Measurements from ENCODE around the gene ZNF254. TPM values are rescaled to one million over a fixed set of nuclear protein-coding genes. Genes with fewer than 3 reads are reported as not detected.

Gene ZNF254
- total RNA-seq, 3 donors from 2014 or later: 19.4 to 48.9 (median 33.4) TPM

DNA sequence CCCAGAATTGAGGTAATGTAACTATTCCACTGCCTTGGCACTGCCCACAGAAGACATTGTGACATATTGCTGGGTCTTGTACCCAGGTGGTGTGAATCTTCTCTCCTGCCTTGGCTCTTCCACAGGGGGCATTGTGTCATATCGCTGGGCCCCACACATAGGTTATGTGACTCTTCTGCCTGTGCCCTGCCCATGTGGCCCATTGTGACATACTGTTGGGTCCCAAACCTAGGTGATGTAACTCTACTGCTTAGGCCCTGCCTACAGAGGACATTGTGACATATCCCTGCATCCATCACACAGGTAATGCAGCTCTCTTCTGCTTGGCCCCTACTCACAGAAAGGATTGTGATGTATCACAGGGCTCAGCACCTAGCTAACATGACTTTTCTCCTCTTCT lies 37.5 kb upstream of the ZNF254 start:
- DNase-seq (ENCODE audit: low spot score in 2 of 2): no peak
- no peak overlapping the region for H3K27ac ChIP-seq
- no peaks in the 10 kb centered on the region for H3K36me3 ChIP-seq
- no peaks in the 10 kb centered on the region for H3K4me1 ChIP-seq
- no peaks in the 10 kb centered on the region for H3K9me3 ChIP-seq
- intact Hi-C loops (cut with DNase I; ENCODE audit: low total_unique reads): no loop called here
- H3K27me3 ChIP-seq: no peaks in the 10 kb centered on the region
- TF ChIP-seq POLR2A (IDR thresholded peaks at IDR 0.05): no peak
- TF ChIP-seq POLR2AphosphoS5 (IDR thresholded peaks at IDR 0.05): no peak
- no peak for TF ChIP-seq CTCF (IDR thresholded peaks at IDR 0.05)
- no peak overlapping the region for H3K4me3 ChIP-seq

DNA sequence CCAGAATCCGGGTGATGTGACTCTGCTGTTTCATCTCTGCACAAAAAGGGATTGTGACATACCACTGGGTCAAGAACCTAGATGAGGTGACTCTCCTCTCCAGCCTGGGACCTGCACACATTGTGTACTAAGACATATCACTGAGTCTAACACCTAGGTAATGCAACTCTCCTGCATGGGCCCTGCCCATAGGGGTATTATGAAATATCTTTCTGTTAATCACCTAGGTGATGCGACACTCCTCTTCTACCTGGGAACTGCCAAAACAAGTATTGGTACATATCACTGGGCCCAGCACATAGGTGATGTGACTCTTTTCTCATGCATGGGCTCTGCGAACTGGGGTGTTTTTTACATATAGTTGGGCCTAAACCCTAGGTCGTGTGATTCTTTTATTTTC lies 35.5 kb upstream of the ZNF254 start:
- intact Hi-C loops (cut with DNase I; ENCODE audit: low total_unique reads): no loop called here
- H3K9me3 ChIP-seq: no peaks in the 10 kb centered on the region
- no peaks in the 10 kb centered on the region for H3K36me3 ChIP-seq
- TF ChIP-seq POLR2AphosphoS5 (IDR thresholded peaks at IDR 0.05) (no peak), POLR2A (IDR thresholded peaks at IDR 0.05) (no peak), CTCF (IDR thresholded peaks at IDR 0.05) (no peak)
- H3K4me1 ChIP-seq: no peaks in the 10 kb centered on the region
- H3K27ac ChIP-seq: no peak overlapping the region
- no peak for DNase-seq (ENCODE audit: low spot score in 2 of 2)
- no peaks in the 10 kb centered on the region for H3K27me3 ChIP-seq
- H3K4me3 ChIP-seq: no peak overlapping the region

- H3K4me1 ChIP-seq: no peaks in the 10 kb centered on the region
- no peaks in the 10 kb centered on the region for H3K36me3 ChIP-seq
- H3K27ac ChIP-seq: peak overlapping the region; percentile 48 to 70
- intact Hi-C loops (cut with DNase I; ENCODE audit: low total_unique reads): no loop called here
- no peaks in the 10 kb centered on the region for H3K27me3 ChIP-seq
- no peaks in the 10 kb centered on the region for H3K9me3 ChIP-seq
- no peak for DNase-seq (ENCODE audit: low spot score in 2 of 2)
- no peak overlapping the region for H3K4me3 ChIP-seq
- TF ChIP-seq CTCF (IDR thresholded peaks at IDR 0.05) (no peak), POLR2A (IDR thresholded peaks at IDR 0.05) (no peak), POLR2AphosphoS5 (IDR thresholded peaks at IDR 0.05) (no peak)
These were observed 34.2 kb upstream of the ZNF254 start for GRCh38 chr19:24052811-24053210.

DNA sequence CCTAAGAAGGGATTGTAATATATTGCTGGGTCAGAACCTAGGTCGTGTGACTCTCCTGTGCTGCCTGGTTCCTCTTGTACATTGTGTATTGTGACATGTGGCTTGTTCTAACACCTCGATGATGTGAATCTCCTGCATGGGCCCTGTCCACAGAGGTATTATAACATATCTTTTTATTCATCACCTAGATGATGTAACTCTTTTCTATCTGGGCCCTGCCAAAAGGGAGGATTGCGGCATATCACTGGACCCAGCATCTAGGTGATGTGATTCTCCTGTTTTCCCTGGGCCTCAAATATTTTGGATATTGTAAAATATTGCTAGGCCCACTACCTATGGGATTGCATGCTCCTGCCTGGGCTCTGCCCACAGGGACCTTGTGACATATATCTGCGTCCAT lies 33.4 kb upstream of the ZNF254 start:
- H3K9me3 ChIP-seq: no peaks in the 10 kb centered on the region
- no peaks in the 10 kb centered on the region for H3K36me3 ChIP-seq
- H3K4me3 ChIP-seq: no peak overlapping the region
- TF ChIP-seq POLR2AphosphoS5 (IDR thresholded peaks at IDR 0.05): no peak
- no peak for DNase-seq (ENCODE audit: low spot score in 2 of 2)
- H3K27me3 ChIP-seq: no peaks in the 10 kb centered on the region
- peak overlapping the region; percentile 48 to 70 for H3K27ac ChIP-seq
- H3K4me1 ChIP-seq: no peaks in the 10 kb centered on the region
- intact Hi-C loops (cut with DNase I; ENCODE audit: low total_unique reads): no loop called here

- no peaks in the 10 kb centered on the region for H3K9me3 ChIP-seq
- no peaks in the 10 kb centered on the region for H3K36me3 ChIP-seq
- TF ChIP-seq POLR2A (IDR thresholded peaks at IDR 0.05): no peak
- no peak for TF ChIP-seq POLR2AphosphoS5 (IDR thresholded peaks at IDR 0.05)
- TF ChIP-seq CTCF (IDR thresholded peaks at IDR 0.05): no peak
- H3K4me3 ChIP-seq: no peak overlapping the region
- H3K27ac ChIP-seq: peak overlapping the region; percentile 48 to 70
- peak in 1 of 2 donors; percentile 35 for DNase-seq (ENCODE audit: low spot score in 2 of 2)
- intact Hi-C loops (cut with DNase I; ENCODE audit: low total_unique reads): no loop called here
- H3K4me1 ChIP-seq: no peaks in the 10 kb centered on the region
- no peaks in the 10 kb centered on the region for H3K27me3 ChIP-seq
These were observed 32.7 kb upstream of the ZNF254 start for GRCh38 chr19:24054044-24054935.
